RKO (cell line): ENCODE results near the gene AMPD1.
A peak's percentile ranks its signal among the peaks of the same experiment; 100 is the strongest.

Experiments used
- DNase-seq: peaks from one replicate; pipeline ENCODE4 v3.0.0-alpha.2; 2016; ENCODE audit warnings: low spot score

The AMPD1 gene

DNA sequence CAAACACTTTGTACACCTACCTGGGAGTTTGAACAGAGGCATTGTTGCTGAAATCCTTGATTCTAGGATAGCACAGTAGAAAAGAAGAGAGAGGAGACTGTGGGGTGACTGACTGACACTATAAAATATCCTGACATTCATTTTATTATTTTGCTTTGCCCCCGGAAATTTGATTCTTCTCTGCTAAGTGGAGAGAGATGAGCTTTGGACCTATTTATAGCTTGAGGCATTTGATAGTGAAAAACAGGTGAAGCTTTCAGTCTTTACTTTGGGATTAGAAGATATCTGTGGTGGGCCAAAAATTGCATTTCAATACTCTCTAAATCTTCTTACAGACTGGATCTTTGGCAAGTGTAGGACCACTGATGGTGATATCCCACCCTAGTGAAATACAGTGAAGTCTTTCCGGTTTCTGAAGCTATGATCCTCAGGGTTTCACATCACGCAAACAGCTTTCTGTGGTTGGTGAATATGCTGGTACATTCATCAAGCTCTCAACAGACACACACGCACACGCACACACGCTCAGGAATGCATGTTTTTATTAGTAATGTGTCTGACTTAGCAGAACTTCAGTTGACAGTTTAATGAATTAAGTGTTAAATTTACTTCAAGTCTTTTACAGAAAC lies at the start of gene AMPD1:
Gene AMPD1 (minus strand): TSS at position 117 of the 629 bp plus-strand sequence. CDS start 75 bp downstream, at position 42.
- peak; percentile 27 for DNase-seq

GRCh38 chr1:114741963-114742746 lies 46.8 kb upstream of the AMPD1 start:
- DNase-seq: no peak

DNA sequence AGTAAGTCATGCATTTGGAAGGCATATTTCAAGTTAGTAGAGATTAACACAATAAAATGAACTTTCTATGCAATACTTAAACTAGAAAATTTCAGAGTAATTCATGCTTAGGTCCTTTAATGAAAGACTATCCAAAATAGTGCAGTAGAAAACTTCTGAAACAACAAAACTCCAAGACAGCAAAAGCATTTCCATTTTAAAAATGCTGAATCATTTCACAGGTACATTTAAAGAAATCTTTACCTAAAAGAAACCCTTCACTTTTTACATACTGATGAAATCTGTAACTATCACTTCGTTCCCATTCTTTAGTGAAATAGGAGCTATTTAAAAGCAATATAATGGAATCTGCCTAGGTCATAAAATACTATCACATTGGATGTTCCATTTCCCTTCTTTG lies 45.0 kb upstream of the AMPD1 start:
- DNase-seq: no peak

- DNase-seq: no peak
These were observed 42.0 kb upstream of the AMPD1 start for GRCh38 chr1:114737314-114737849.

GRCh38 chr1:114735479-114735878 lies 40.1 kb upstream of the AMPD1 start:
- no peak for DNase-seq

DNA sequence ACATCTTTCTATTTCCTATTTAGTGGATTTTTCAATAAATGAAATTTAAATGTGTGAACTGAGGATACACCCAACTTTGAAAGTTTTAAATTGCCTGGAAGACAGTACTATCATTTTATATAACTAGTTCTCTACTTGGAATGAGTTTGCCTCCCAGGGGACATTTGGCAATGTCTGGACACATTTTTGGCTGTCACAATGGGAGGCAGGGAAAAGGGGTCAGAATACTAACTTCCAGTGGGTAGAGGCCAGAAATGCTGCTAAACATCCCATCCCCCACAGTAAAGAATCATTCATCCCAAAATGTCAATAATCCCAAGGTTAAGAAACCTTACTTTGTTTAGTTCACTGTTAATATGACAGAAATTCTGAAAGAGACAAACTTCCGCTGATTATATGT lies 34.4 kb upstream of the AMPD1 start:
- no peak for DNase-seq

DNA sequence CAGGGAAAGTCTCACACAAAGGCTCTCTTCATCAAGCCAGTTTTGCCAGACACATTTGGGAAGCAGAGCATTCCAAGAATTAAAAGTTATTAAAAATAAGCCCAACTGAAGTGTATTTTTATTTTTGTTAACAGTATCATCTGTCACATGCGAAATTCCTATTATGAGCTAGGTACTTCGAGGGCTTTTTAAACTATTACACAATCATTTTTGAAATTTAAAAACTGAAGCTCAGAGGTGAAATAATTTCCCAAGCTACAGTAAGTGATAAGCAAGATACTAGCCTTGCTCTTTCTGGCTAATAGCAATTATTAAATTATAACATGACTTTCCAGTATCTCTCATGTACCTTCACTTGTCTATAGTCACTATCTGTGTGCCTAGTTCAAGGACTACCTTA lies 33.2 kb upstream of the AMPD1 start:
- DNase-seq: no peak

- no peak for DNase-seq
These were observed 29.9 kb upstream of the AMPD1 start for GRCh38 chr1:114725230-114725629.

GRCh38 chr1:114723915-114724314 lies 28.6 kb upstream of the AMPD1 start:
- DNase-seq: no peak

DNA sequence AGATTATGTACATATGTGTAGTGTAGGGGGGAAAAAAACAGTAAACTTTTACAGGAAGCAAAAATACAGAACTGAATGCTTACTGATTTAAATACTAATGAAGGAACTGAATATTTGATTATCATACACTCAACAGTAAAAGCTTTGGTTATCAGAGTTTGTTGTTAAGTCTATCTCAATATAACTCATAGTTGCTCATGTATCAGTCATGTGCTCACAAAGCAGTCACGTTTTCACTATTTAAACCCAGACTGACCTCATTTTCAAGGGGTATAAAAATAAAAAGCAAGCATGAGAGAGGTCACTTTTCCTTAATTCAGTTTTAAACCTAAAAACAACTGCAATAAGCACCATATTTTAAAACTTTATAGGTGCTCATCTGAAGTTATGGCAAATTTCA lies 28.1 kb upstream of the AMPD1 start:
- no peak for DNase-seq

- no peak for DNase-seq
These were observed 25.1 kb upstream of the AMPD1 start for GRCh38 chr1:114720492-114720891.

DNA sequence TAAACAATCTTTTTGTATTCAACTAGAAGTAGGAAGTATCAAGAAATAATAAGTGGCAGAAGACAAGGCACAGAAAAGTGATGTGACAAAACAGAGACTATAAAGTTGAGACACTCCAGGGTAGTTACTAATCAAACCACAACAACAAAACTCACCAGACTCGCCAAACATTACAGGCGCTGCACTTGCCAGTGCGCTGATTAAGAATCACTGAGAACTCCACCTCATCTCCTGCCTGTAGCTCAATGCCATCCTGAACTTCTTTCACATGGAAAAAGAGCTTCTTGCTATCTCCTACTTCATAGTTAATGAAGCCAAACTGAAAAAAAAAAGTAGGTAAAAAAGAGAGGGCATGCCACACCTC lies 24.1 kb upstream of the AMPD1 start:
- DNase-seq: peak; percentile 56

DNA sequence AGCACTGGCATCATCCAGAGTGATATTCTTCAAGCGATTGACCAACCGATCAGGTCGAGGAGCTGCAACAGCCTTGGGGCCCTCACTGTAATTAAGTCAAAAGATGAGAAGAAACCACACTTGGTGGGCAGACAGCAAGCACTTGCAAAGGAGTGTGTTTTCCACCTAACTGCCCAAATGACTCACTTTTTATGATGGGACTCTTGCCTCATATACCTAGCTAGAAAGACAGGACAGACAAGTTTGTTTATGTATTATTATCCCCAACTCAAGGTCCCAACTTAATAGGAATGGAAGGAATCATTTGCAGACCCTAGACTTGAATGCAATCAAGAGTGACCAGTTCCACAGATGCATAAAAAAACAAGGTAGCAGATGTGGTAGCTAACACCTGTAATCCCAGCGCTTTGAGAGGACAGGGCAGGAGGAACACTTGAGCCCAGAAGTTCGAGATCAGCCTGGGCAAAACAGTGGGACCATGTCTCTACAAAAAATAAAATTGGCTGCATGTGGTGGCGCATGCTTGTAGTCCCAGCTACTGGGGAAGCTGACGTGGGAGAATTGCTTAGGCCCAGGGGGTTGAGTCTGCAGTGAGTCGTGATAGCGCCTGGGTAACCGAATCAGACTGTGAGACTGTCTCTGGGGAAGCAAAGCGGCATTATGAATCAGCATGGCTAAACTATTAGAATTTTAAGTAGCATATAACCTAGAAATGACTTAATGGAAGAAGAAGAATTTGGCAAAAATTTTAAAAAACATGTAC lies 23.5 kb upstream of the AMPD1 start:
- DNase-seq: peak; percentile 74

GRCh38 chr1:114716304-114717170 lies 21.2 kb upstream of the AMPD1 start, which contains the start of gene NRAS:
Gene NRAS, minus strand, starts transcription at chr1:114716771. Its CDS starts 611 bp downstream, at chr1:114716160.
- DNase-seq: peak; percentile 89

DNA sequence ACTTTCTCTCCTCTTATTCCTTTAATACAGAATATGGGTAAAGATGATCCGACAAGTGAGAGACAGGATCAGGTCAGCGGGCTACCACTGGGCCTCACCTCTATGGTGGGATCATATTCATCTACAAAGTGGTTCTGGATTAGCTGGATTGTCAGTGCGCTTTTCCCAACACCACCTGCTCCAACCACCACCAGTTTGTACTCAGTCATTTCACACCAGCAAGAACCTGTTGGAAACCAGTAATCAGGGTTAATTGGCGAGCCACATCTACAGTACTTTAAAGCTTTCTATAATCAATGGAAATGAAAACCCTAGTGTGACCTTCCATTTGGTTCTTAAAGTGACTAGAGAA lies 20.6 kb upstream of the AMPD1 start:
- DNase-seq: peak; percentile 53

- DNase-seq: no peak
These were observed 17.6 kb upstream of the AMPD1 start for GRCh38 chr1:114712977-114713376.

DNA sequence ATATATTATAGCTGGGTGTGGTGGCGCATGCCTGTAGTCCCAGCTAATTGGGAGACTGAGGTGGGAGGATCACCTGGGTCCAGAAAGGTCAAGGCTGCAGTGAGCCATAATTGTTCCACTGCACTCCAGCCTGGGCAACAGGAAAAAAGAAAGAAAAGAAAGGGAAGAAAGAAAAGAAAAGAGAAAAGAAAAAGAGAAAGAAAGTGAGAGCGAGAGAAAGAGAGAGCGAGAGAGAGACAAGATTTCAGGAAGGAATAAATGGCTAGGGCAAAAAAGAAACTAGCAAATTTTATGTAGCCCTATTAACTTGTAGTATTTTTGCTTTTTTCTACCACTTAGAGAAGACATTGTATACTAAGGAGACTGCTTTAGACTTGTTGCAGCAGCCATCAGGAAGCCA lies 15.0 kb upstream of the AMPD1 start:
- DNase-seq: no peak

DNA sequence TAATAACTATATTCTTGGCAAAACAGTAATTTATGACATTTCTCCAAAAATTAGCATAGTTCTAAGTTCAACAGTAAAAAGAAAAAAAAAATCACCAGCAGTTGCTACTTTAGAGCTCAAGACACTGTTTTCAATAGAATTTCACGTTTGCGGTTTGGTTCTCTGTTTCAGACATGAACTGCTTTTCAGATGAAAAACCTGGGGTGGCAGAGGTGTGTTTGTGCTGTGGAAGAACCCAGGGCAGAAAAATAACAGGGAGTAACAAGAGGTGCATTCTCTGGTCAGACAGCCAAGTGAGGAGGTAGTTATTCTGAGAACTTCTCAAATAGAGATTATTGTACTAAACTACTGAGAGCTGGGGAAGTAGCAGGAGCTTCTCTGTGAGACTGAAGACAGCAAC lies 12.3 kb upstream of the AMPD1 start:
- DNase-seq: no peak

GRCh38 chr1:114703242-114703641 lies 7.9 kb upstream of the AMPD1 start:
- no peak for DNase-seq

- no peak for DNase-seq
These were observed 7.4 kb upstream of the AMPD1 start for GRCh38 chr1:114702737-114703136.

DNA sequence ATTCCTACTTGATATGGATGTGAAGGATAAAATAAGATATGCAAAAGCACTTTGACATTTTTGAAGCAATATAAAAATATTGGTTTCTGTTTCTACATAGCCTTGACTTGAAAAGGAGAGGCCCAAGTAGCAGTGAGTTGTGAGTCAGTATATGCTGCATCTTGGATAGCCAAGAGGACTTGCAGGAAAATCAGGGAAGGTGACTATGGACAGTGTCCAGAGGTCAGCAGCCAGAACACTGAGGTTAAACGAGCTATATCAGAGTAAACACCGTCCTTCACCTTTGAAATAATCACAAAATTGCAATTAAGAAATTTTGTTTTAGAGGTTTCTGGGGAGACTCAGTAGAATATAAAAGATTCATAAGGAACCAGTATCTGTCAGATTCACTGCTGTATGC lies 6.6 kb upstream of the AMPD1 start:
- DNase-seq: no peak
